GM23338 (cell line): Measurements from ENCODE around the gene OR4K2. TPM values are rescaled to one million over a fixed set of nuclear protein-coding genes. Genes with fewer than 3 reads are reported as not detected.

ENCODE experiments used
- ATAC-seq: fragments of 200-7000 bp; cut with Tn5 transposase; 3 replicates; pipeline ENCODE4 v1.9.1; 2020
- DNase-seq: peaks from one replicate; pipeline ENCODE4 v3.0.0-alpha.2; 2015; ENCODE audit warnings: low spot score
- H2AFZ ChIP-seq: fragments of 200-600 bp; sonication (generic); 2 replicates; pipeline ENCODE4 v1.8.0; 2016; ENCODE audit warnings: antibody characterized with exemption, mild to moderate bottlenecking, moderate library complexity
- H3F3A ChIP-seq: fragments of 200-600 bp; sonication (generic); replicated peaks from 2 replicates; pipeline ENCODE4 v1.8.0; 2017; ENCODE audit warnings: antibody characterized with exemption, mixed run types, low read depth
- H3K27ac ChIP-seq: fragments of 200-600 bp; sonication (generic); 2 replicates; pipeline ENCODE4 v1.6.1; 2016; ENCODE audit warnings: low read depth
- H3K27me3 ChIP-seq: fragments of 200-600 bp; sonication (generic); 2 replicates; pipeline ENCODE4 v1.8.0; 2016; ENCODE audit warnings: mild to moderate bottlenecking, mixed run types, moderate library complexity; ENCODE audit not compliant: insufficient read depth
- H3K36me3 ChIP-seq: fragments of 200-600 bp; sonication (generic); 2 replicates; pipeline ENCODE4 v1.8.0; 2016; ENCODE audit warnings: mild to moderate bottlenecking; ENCODE audit not compliant: insufficient read depth
- H3K4me1 ChIP-seq: fragments of 200-600 bp; sonication (generic); 2 replicates; pipeline ENCODE4 v1.8.0; 2016; ENCODE audit warnings: mild to moderate bottlenecking, moderate library complexity; ENCODE audit not compliant: insufficient read depth
- H3K4me2 ChIP-seq: fragments of 200-600 bp; sonication (generic); 2 replicates; pipeline ENCODE4 v1.7.1; 2017; ENCODE audit warnings: mixed run types
- H3K4me3 ChIP-seq: fragments of 200-600 bp; sonication (generic); 2 replicates; pipeline ENCODE4 v1.6.1; 2016; ENCODE audit warnings: mixed run types
- H3K79me2 ChIP-seq: fragments of 200-600 bp; sonication (generic); replicated peaks from 2 replicates; pipeline ENCODE4 v1.8.0; 2017; ENCODE audit warnings: mild to moderate bottlenecking; ENCODE audit not compliant: insufficient read depth
- H3K9me2 ChIP-seq: fragments of 200-600 bp; sonication (generic); 2 replicates; pipeline ENCODE4 v1.8.0; 2017; ENCODE audit not compliant: insufficient read depth
- H4K20me1 ChIP-seq: fragments of 200-600 bp; sonication (generic); replicated peaks from 2 replicates; pipeline ENCODE4 v1.8.0; 2017; ENCODE audit warnings: mild to moderate bottlenecking; ENCODE audit not compliant: insufficient read depth
- H3K27ac Mint-ChIP-seq: 2 replicates; pipeline ENCODE4 v1.8.0; 2020; ENCODE audit warnings: inconsistent platforms, mild to moderate bottlenecking, moderate library complexity, mixed read lengths
- H3K27me3 Mint-ChIP-seq: 3 replicates; pipeline ENCODE4 v1.8.0; 2022; ENCODE audit warnings: low read depth, mild to moderate bottlenecking, moderate library complexity, mixed read lengths, inconsistent platforms; ENCODE audit not compliant: insufficient read depth, poor library complexity
- H3K36me3 Mint-ChIP-seq: 3 replicates; pipeline ENCODE4 v1.8.0; 2021; ENCODE audit warnings: low read depth, mild to moderate bottlenecking, inconsistent platforms, moderate library complexity, mixed read lengths
- H3K4me1 Mint-ChIP-seq: 3 replicates; pipeline ENCODE4 v1.8.0; 2020; ENCODE audit warnings: mild to moderate bottlenecking, inconsistent platforms, mixed read lengths
- H3K4me3 Mint-ChIP-seq: 3 replicates; pipeline ENCODE4 v1.8.0; 2021; ENCODE audit warnings: moderate library complexity, mild to moderate bottlenecking, inconsistent platforms, mixed read lengths
- H3K9me3 Mint-ChIP-seq: 3 replicates; pipeline ENCODE4 v1.8.0; 2020; ENCODE audit warnings: moderate library complexity, mild to moderate bottlenecking, inconsistent platforms, mixed read lengths
- CREB1 ChIP-seq: fragments of 250-450 bp; sonication (Bioruptor Pico); IDR thresholded peaks from 2 replicates; pipeline ENCODE4 v1.5.0; 2020; ENCODE audit warnings: low read depth, mild to moderate bottlenecking, moderate library complexity
- CTCF ChIP-seq, 2 experiments: fragments of 200-600 bp in 1 of 2; sonication (generic) in 1 of 2; conservative IDR thresholded peaks; 2 replicates each; pipeline versions ENCODE4 v1.5.1 to v1.6.1; 2016 to 2017; ENCODE audit warnings: antibody characterized with exemption in 2 of 2, low read depth in 2 of 2, mild to moderate bottlenecking in 2 of 2, moderate library complexity in 1 of 2
- EZH2 ChIP-seq: fragments of 200-600 bp; sonication (generic); IDR thresholded peaks from one replicate; pipeline ENCODE4 v1.8.0; 2017; ENCODE audit warnings: antibody characterized with exemption, mild to moderate bottlenecking, low read depth; ENCODE audit not compliant: unreplicated experiment
- EZH2phosphoT487 ChIP-seq: fragments of 200-600 bp; sonication (generic); IDR thresholded peaks from one replicate; pipeline ENCODE4 v1.8.1; 2018; ENCODE audit warnings: antibody characterized with exemption; ENCODE audit not compliant: unreplicated experiment
- JUNB ChIP-seq: IDR thresholded peaks from one replicate; pipeline ENCODE4 v1.6.1; 2016; ENCODE audit warnings: antibody characterized with exemption; ENCODE audit not compliant: unreplicated experiment
- NANOG ChIP-seq: IDR thresholded peaks from 2 replicates; pipeline ENCODE4 v1.6.1; 2016; ENCODE audit warnings: antibody characterized with exemption, borderline replicate concordance
- POLR2AphosphoS5 ChIP-seq: IDR thresholded peaks from 2 replicates; pipeline ENCODE4 v1.6.1; 2016; ENCODE audit warnings: antibody characterized with exemption, low read depth
- STAT1 ChIP-seq: IDR thresholded peaks from one replicate; pipeline ENCODE4 v1.6.1; 2016; ENCODE audit warnings: antibody characterized with exemption; ENCODE audit not compliant: unreplicated experiment
- ZNF114 ChIP-seq: fragments of 250-450 bp; sonication (Bioruptor Pico); IDR thresholded peaks from 2 replicates; pipeline ENCODE4 v1.5.0; 2020; ENCODE audit warnings: mild to moderate bottlenecking, moderate library complexity
- ZNF331 ChIP-seq: fragments of 250-450 bp; sonication (Bioruptor Pico); IDR thresholded peaks from 2 replicates; pipeline ENCODE4 v1.5.0; 2020; ENCODE audit warnings: low read depth, mild to moderate bottlenecking, moderate library complexity
- long read RNA-seq: library from polyadenylated mRNA; unstranded; transcript quantifications from one replicate; pipeline ENCODE4 v2.0.0, GENCODE V29; 2020; ENCODE audit not compliant: unreplicated experiment
- polyA plus RNA-seq: library from polyadenylated mRNA; unstranded; fragments of >200 nt; fragmentation: Nextera tagmentation; extraction: Ambion mirVana; gene quantifications from 2 replicates; pipeline ENCODE4 v1.2.1, GENCODE V29; 2016
- total RNA-seq: library from RNA; depleted of rRNA; stranded (reverse); fragments of >200 nt; shearing (Covaris generic); gene quantifications from 2 replicates; pipeline ENCODE4 v1.2.3, GENCODE V29; 2014; rRNA removed
- TF ChIP-seq, protein P1 (sequence below): IDR thresholded peaks from 2 replicates; pipeline ENCODE4 v1.6.1; 2016; ENCODE audit warnings: antibody characterized with exemption
- TF ChIP-seq, protein P2 (sequence below): fragments of 250-450 bp; sonication (Bioruptor Pico); IDR thresholded peaks from 2 replicates; pipeline ENCODE4 v1.5.0; 2020; ENCODE audit warnings: mild to moderate bottlenecking, moderate library complexity
- TF ChIP-seq, protein P3 (sequence below): IDR thresholded peaks from one replicate; pipeline ENCODE4 v1.6.1; 2018; ENCODE audit warnings: antibody characterized with exemption; ENCODE audit not compliant: unreplicated experiment

OR4K2 gene, protein sequence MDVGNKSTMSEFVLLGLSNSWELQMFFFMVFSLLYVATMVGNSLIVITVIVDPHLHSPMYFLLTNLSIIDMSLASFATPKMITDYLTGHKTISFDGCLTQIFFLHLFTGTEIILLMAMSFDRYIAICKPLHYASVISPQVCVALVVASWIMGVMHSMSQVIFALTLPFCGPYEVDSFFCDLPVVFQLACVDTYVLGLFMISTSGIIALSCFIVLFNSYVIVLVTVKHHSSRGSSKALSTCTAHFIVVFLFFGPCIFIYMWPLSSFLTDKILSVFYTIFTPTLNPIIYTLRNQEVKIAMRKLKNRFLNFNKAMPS
- total RNA-seq, result not detected in 2 replicates
- polyA plus RNA-seq, result not detected in 2 replicates
- long read RNA-seq, result 0 reads

GRCh38 chr14:19874842-19875241, at the start of gene OR4K2:
Gene OR4K2, plus strand, starts transcription at chr14:19875142. Its CDS starts 1,126 bp downstream, at chr14:19876268.
- Histone ChIP-seq H3K36me3 (peaks cover 20% of the 10 kb centered on the region), H3K9me2 (no peaks in the 10 kb centered on the region), H3K4me2 (no peak within 1 kb of the TSS), H4K20me1 (no peaks in the 10 kb centered on the region), H3K4me1 (no peaks in the 10 kb centered on the region), H3K4me3 (no peak within 1 kb of the TSS; the same call in 1 of the 2 replicates), H3K27me3 (no peaks in the 10 kb centered on the region), H3K27ac (no peak within 1 kb of the TSS), H3F3A (no peaks in the 10 kb centered on the region), H3K79me2 (no peaks in the 10 kb centered on the region), H2AFZ (no peak within 1 kb of the TSS)
- Mint-ChIP-seq H3K4me1 (no peaks in the 10 kb centered on the region), H3K27me3 (peaks cover 5% of the 10 kb centered on the region), H3K4me3 (no peak within 1 kb of the TSS), H3K9me3 (no peaks in the 10 kb centered on the region; the same call in 1 of the 3 replicates), H3K36me3 (peaks cover 26% of the 10 kb centered on the region; the same call in 2 of the 3 replicates), H3K27ac (no peak within 1 kb of the TSS)
- ATAC-seq (no peak), DNase-seq (no peak)
- TF ChIP-seq, protein P1, sequence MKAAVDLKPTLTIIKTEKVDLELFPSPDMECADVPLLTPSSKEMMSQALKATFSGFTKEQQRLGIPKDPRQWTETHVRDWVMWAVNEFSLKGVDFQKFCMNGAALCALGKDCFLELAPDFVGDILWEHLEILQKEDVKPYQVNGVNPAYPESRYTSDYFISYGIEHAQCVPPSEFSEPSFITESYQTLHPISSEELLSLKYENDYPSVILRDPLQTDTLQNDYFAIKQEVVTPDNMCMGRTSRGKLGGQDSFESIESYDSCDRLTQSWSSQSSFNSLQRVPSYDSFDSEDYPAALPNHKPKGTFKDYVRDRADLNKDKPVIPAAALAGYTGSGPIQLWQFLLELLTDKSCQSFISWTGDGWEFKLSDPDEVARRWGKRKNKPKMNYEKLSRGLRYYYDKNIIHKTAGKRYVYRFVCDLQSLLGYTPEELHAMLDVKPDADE, result no peak
- no peak for TF ChIP-seq ZNF331
- no peak for TF ChIP-seq CTCF (conservative IDR thresholded peaks at IDR 0.05; ENCODE audit: low read depth in 2 of 2)
- TF ChIP-seq POLR2AphosphoS5, result no peak
- TF ChIP-seq, protein P2, sequence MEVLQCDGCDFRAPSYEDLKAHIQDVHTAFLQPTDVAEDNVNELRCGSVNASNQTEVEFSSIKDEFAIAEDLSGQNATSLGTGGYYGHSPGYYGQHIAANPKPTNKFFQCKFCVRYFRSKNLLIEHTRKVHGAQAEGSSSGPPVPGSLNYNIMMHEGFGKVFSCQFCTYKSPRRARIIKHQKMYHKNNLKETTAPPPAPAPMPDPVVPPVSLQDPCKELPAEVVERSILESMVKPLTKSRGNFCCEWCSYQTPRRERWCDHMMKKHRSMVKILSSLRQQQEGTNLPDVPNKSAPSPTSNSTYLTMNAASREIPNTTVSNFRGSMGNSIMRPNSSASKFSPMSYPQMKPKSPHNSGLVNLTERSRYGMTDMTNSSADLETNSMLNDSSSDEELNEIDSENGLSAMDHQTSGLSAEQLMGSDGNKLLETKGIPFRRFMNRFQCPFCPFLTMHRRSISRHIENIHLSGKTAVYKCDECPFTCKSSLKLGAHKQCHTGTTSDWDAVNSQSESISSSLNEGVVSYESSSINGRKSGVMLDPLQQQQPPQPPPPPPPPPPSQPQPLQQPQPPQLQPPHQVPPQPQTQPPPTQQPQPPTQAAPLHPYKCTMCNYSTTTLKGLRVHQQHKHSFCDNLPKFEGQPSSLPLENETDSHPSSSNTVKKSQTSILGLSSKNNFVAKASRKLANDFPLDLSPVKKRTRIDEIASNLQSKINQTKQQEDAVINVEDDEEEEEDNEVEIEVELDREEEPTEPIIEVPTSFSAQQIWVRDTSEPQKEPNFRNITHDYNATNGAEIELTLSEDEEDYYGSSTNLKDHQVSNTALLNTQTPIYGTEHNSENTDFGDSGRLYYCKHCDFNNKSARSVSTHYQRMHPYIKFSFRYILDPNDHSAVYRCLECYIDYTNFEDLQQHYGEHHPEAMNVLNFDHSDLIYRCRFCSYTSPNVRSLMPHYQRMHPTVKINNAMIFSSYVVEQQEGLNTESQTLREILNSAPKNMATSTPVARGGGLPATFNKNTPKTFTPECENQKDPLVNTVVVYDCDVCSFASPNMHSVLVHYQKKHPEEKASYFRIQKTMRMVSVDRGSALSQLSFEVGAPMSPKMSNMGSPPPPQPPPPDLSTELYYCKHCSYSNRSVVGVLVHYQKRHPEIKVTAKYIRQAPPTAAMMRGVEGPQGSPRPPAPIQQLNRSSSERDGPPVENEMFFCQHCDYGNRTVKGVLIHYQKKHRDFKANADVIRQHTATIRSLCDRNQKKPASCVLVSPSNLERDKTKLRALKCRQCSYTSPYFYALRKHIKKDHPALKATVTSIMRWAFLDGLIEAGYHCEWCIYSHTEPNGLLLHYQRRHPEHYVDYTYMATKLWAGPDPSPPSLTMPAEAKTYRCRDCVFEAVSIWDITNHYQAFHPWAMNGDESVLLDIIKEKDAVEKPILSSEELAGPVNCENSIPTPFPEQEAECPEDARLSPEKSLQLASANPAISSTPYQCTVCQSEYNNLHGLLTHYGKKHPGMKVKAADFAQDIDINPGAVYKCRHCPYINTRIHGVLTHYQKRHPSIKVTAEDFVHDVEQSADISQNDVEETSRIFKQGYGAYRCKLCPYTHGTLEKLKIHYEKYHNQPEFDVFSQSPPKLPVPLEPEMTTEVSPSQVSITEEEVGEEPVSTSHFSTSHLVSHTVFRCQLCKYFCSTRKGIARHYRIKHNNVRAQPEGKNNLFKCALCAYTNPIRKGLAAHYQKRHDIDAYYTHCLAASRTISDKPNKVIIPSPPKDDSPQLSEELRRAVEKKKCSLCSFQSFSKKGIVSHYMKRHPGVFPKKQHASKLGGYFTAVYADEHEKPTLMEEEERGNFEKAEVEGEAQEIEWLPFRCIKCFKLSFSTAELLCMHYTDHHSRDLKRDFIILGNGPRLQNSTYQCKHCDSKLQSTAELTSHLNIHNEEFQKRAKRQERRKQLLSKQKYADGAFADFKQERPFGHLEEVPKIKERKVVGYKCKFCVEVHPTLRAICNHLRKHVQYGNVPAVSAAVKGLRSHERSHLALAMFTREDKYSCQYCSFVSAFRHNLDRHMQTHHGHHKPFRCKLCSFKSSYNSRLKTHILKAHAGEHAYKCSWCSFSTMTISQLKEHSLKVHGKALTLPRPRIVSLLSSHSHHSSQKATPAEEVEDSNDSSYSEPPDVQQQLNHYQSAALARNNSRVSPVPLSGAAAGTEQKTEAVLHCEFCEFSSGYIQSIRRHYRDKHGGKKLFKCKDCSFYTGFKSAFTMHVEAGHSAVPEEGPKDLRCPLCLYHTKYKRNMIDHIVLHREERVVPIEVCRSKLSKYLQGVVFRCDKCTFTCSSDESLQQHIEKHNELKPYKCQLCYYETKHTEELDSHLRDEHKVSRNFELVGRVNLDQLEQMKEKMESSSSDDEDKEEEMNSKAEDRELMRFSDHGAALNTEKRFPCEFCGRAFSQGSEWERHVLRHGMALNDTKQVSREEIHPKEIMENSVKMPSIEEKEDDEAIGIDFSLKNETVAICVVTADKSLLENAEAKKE (CRISPR knock-in tag), result no peak
- no peak for TF ChIP-seq CREB1
- TF ChIP-seq JUNB, result no peak
- no peak for TF ChIP-seq NANOG
- no peak for TF ChIP-seq EZH2phosphoT487
- no peak for TF ChIP-seq EZH2
- no peak for TF ChIP-seq STAT1
- TF ChIP-seq, protein P3, sequence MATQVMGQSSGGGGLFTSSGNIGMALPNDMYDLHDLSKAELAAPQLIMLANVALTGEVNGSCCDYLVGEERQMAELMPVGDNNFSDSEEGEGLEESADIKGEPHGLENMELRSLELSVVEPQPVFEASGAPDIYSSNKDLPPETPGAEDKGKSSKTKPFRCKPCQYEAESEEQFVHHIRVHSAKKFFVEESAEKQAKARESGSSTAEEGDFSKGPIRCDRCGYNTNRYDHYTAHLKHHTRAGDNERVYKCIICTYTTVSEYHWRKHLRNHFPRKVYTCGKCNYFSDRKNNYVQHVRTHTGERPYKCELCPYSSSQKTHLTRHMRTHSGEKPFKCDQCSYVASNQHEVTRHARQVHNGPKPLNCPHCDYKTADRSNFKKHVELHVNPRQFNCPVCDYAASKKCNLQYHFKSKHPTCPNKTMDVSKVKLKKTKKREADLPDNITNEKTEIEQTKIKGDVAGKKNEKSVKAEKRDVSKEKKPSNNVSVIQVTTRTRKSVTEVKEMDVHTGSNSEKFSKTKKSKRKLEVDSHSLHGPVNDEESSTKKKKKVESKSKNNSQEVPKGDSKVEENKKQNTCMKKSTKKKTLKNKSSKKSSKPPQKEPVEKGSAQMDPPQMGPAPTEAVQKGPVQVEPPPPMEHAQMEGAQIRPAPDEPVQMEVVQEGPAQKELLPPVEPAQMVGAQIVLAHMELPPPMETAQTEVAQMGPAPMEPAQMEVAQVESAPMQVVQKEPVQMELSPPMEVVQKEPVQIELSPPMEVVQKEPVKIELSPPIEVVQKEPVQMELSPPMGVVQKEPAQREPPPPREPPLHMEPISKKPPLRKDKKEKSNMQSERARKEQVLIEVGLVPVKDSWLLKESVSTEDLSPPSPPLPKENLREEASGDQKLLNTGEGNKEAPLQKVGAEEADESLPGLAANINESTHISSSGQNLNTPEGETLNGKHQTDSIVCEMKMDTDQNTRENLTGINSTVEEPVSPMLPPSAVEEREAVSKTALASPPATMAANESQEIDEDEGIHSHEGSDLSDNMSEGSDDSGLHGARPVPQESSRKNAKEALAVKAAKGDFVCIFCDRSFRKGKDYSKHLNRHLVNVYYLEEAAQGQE, result no peak
- TF ChIP-seq ZNF114 (CRISPR knock-in tag), result no peak
